ENCODE measurements around the gene SMPX. TPM values are rescaled to one million over a fixed set of nuclear protein-coding genes. Genes with fewer than 3 reads are reported as not detected.
A peak's percentile ranks its signal among the peaks of the same experiment; 100 is the strongest.

Gene SMPX
- total RNA-seq (2022): not detected in 2 replicates
- percentile 6 among the genes with signal in this experiment for Bru-seq, nascent RNA
- BruChase-seq, experiment 1, labeled RNA remaining after a 6-hour chase: percentile 5 among the genes with signal in this experiment
- BruChase-seq, experiment 2, labeled RNA remaining after a 2-hour chase: percentile 6 among the genes with signal in this experiment
- long read RNA-seq, partial matches to known transcripts: 0 of 1 reads
- long read RNA-seq, other reads (novel, unspliced or antisense): 1 of 1 reads

DNA sequence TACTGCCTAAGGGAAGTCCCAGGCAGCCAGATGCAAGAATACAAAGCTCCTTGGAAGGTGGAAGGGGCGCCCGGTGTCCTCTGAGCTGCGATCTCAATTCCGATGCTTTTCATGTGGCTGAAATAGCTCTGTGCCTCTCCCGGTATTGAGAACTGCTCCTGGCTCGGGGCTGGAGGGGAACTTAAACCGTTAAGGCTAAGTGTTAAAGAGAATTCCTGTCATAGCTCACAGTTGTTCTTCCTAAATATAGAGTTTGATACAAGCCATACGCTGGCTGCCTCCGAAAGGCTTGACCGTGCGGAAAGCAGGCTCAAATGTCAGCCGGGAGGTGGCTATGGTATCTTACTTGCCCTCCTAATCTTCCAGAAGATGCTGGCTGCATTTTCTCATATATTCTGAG is at the start of gene SMPX:
TSS of gene SMPX (minus strand) at position 157 of the 400 bp plus-strand sequence. CDS start 3,826 bp downstream, outside the sequence.
- intact Hi-C loops (cut with micrococcal nuclease): no loop called here

DNA sequence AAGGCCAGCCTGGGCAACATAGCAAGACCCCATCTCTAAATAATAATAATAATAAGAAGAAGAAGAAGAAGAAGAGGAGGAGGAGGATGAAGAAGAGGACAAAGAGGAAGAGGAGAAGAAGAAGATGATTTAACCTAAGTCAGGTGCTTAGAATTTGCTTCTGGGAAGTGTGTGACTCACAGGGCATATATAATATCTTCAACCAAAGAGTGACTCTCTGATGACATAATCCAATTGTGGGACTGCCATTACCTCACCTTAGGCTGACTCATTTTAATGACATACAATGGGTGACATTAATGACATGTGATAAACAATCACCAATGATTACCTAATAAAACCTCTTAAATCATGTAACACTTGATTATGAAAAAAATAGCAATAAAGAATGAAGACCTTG is 48.8 kb upstream of the SMPX start:
- intact Hi-C loops (cut with micrococcal nuclease): no loop called here
- no TSS peak for BruUV-seq (replicated peaks)
- Mint-ChIP-seq H3K27me3 (ENCODE audit: insufficient read depth, unreplicated experiment) (peaks cover 69% of the 10 kb centered on the region), H3K4me1 (ENCODE audit: insufficient read depth, unreplicated experiment) (no peaks in the 10 kb centered on the region), H3K27ac (ENCODE audit: low read depth, unreplicated experiment) (no peak overlapping the region), H3K9me3 (ENCODE audit: unreplicated experiment) (peaks cover 8% of the 10 kb centered on the region), H3K4me3 (ENCODE audit: unreplicated experiment) (no peak overlapping the region), H3K36me3 (ENCODE audit: insufficient read depth, unreplicated experiment) (no peaks in the 10 kb centered on the region)
- DNase-seq (ENCODE audit: unreplicated experiment): no peak
- CTCF ChIA-PET: interaction anchor here (0.6 kb wide), 1 partner anchor 21 kb away, joined by 4 read pairs; no protein-coding TSS in a partner anchor
- TF ChIP-seq, protein P1, sequence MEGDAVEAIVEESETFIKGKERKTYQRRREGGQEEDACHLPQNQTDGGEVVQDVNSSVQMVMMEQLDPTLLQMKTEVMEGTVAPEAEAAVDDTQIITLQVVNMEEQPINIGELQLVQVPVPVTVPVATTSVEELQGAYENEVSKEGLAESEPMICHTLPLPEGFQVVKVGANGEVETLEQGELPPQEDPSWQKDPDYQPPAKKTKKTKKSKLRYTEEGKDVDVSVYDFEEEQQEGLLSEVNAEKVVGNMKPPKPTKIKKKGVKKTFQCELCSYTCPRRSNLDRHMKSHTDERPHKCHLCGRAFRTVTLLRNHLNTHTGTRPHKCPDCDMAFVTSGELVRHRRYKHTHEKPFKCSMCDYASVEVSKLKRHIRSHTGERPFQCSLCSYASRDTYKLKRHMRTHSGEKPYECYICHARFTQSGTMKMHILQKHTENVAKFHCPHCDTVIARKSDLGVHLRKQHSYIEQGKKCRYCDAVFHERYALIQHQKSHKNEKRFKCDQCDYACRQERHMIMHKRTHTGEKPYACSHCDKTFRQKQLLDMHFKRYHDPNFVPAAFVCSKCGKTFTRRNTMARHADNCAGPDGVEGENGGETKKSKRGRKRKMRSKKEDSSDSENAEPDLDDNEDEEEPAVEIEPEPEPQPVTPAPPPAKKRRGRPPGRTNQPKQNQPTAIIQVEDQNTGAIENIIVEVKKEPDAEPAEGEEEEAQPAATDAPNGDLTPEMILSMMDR (IDR thresholded peaks at IDR 0.05; ENCODE audit: unreplicated experiment): no peak
- POLR2A ChIA-PET: interaction anchor here (0.6 to 0.7 kb wide), 2 partner anchors 36 to 1379 kb away, joined by 3 read pairs; no protein-coding TSS in a partner anchor

More for the DNA sequence above, at the start of gene SMPX:
- no peak for DNase-seq (ENCODE audit: unreplicated experiment)
- TF ChIP-seq, protein P1 (IDR thresholded peaks at IDR 0.05; ENCODE audit: unreplicated experiment): no peak
- Mint-ChIP-seq H3K4me1 (ENCODE audit: insufficient read depth, unreplicated experiment) (no peaks in the 10 kb centered on the region), H3K9me3 (ENCODE audit: unreplicated experiment) (no peaks in the 10 kb centered on the region), H3K27me3 (ENCODE audit: insufficient read depth, unreplicated experiment) (peaks cover 21% of the 10 kb centered on the region), H3K27ac (ENCODE audit: low read depth, unreplicated experiment) (no peak within 1 kb of the TSS), H3K4me3 (ENCODE audit: unreplicated experiment) (no peak within 1 kb of the TSS), H3K36me3 (ENCODE audit: insufficient read depth, unreplicated experiment) (no peaks in the 10 kb centered on the region)
- BruUV-seq (replicated peaks): no TSS peak
- POLR2A ChIA-PET: no interaction called here
- CTCF ChIA-PET: interaction anchor here (1.1 to 3.3 kb wide), 3 partner anchors 11 to 55 kb away, joined by 3 to 15 read pairs (median 4); no protein-coding TSS in a partner anchor

DNA sequence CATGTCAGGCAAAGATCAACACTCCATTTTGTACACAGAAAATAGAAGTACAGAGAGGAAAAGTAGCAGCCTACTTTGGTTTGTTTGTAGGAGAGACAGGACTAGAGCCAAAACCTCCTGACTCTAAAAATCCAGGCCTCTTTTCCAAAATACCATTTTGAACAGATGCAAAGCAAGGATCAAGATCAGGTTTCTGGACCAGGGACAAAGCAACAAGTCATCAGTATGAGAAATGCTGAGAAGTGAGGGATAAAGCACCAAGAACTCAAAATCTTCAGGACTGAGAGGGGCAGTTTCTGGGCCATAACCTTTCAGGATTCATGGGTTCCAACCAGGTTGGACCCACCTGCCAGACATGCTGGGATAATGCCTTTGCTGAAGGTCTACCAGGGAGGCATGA is 44.9 kb upstream of the SMPX start:
- Mint-ChIP-seq H3K4me3 (ENCODE audit: unreplicated experiment) (no peak overlapping the region), H3K36me3 (ENCODE audit: insufficient read depth, unreplicated experiment) (no peaks in the 10 kb centered on the region), H3K27me3 (ENCODE audit: insufficient read depth, unreplicated experiment) (peaks cover 45% of the 10 kb centered on the region), H3K4me1 (ENCODE audit: insufficient read depth, unreplicated experiment) (peaks cover 31% of the 10 kb centered on the region), H3K9me3 (ENCODE audit: unreplicated experiment) (no peaks in the 10 kb centered on the region), H3K27ac (ENCODE audit: low read depth, unreplicated experiment) (no peak overlapping the region)
- no TSS peak for BruUV-seq (replicated peaks)
- POLR2A ChIA-PET: no interaction called here
- no peak for DNase-seq (ENCODE audit: unreplicated experiment)
- intact Hi-C loops (cut with micrococcal nuclease): no loop called here
- CTCF ChIA-PET: no interaction called here
- TF ChIP-seq, protein P1 (IDR thresholded peaks at IDR 0.05; ENCODE audit: unreplicated experiment): no peak

DNA sequence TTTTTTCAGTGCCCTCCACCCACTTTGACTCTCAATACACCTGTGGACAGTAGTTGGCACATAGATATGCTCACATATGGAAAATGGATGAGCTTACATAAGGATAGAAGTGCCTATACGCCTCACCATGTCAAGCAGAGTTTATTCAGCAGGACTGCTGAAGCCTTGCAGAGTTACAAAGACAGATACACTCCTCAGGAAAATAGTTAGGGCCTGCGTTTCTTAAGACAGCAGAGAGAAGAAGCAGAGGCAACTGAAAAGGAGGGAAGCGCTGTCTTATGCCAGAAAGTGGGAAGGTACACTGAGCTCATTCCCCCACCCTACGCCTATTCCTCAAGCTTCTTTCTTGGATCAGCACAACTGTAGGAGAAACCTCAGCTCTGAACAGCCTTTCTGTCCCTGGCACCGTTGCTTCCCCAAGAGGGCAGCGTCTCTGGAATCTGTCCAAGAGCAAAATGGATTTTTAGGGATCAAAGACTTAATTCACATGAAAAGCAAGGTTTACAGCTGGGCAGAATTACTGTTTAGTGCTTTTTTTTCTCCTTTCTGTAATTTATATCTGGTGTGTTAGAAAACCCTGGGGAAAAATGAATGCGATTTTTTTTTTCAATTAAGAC is 44.2 kb upstream of the SMPX start:
- POLR2A ChIA-PET: no interaction called here
- Mint-ChIP-seq H3K9me3 (ENCODE audit: unreplicated experiment) (no peaks in the 10 kb centered on the region), H3K4me1 (ENCODE audit: insufficient read depth, unreplicated experiment) (peaks cover 31% of the 10 kb centered on the region), H3K27me3 (ENCODE audit: insufficient read depth, unreplicated experiment) (peaks cover 45% of the 10 kb centered on the region), H3K36me3 (ENCODE audit: insufficient read depth, unreplicated experiment) (peaks cover 5% of the 10 kb centered on the region), H3K4me3 (ENCODE audit: unreplicated experiment) (no peak overlapping the region), H3K27ac (ENCODE audit: low read depth, unreplicated experiment) (no peak overlapping the region)
- TF ChIP-seq, protein P1 (IDR thresholded peaks at IDR 0.05; ENCODE audit: unreplicated experiment): no peak
- DNase-seq (ENCODE audit: unreplicated experiment): no peak
- BruUV-seq (replicated peaks): no TSS peak
- CTCF ChIA-PET: interaction anchor here (0.7 kb wide), 1 partner anchor 46 kb away, joined by 4 read pairs; no protein-coding TSS in a partner anchor
- intact Hi-C loops (cut with micrococcal nuclease): no loop called here

Measured in MCF 10A (cell line).